Mesothelial cell of epicardium (in vitro differentiated cells): Measurements from ENCODE around the gene SPOPL. TPM values are rescaled to one million over a fixed set of nuclear protein-coding genes. Genes with fewer than 3 reads are reported as not detected.

ENCODE experiments used
- DNase-seq, 2 experiments: peaks; one replicate each; pipeline ENCODE4 v3.0.0; 2021; ENCODE audit warnings: low spot score in 2 of 2; ENCODE audit not compliant: unreplicated experiment in 2 of 2
- H3K27ac Mint-ChIP-seq: 2 replicates; pipeline ENCODE4 v1.8.0; 2021; ENCODE audit warnings: mixed read lengths
- H3K27me3 Mint-ChIP-seq: 2 replicates; pipeline ENCODE4 v1.8.0; 2021; ENCODE audit warnings: low read depth, mixed read lengths
- H3K36me3 Mint-ChIP-seq: 2 replicates; pipeline ENCODE4 v1.8.0; 2021; ENCODE audit warnings: mixed read lengths
- H3K4me1 Mint-ChIP-seq: 2 replicates; pipeline ENCODE4 v1.8.0; 2021; ENCODE audit warnings: mixed read lengths
- H3K4me3 Mint-ChIP-seq: 2 replicates; pipeline ENCODE4 v1.8.0; 2021; ENCODE audit warnings: mild to moderate bottlenecking, moderate library complexity, mixed read lengths
- H3K9me3 Mint-ChIP-seq: 2 replicates; pipeline ENCODE4 v1.8.0; 2021; ENCODE audit warnings: mixed read lengths
- CTCF ChIP-seq: fragments of 200-600 bp; sonication (generic); IDR thresholded peaks from one replicate; pipeline ENCODE4 v1.5.0; 2021; ENCODE audit warnings: antibody characterized with exemption; ENCODE audit not compliant: unreplicated experiment
- total RNA-seq: library from RNA; stranded (reverse); gene quantifications from 3 replicates; pipeline ENCODE4 v1.2.1, GENCODE V29; 2021

Gene SPOPL
- total RNA-seq, 1 donor from 2014 or later = 28.7 TPM

- Mint-ChIP-seq H3K27ac (no peak overlapping the region), H3K4me3 (no peak overlapping the region), H3K36me3 (peaks cover 4% of the 10 kb centered on the region), H3K4me1 (peaks cover 5% of the 10 kb centered on the region), H3K9me3 (peaks cover 4% of the 10 kb centered on the region), H3K27me3 (no peaks in the 10 kb centered on the region)
- TF ChIP-seq CTCF = no peak
- DNase-seq = no peak
Observed at GRCh38 chr2:138602166-138602460, 100.5 kb downstream of the SPOPL start.

- H3K27ac Mint-ChIP-seq = no peak overlapping the region
- no peaks in the 10 kb centered on the region for H3K36me3 Mint-ChIP-seq
- no peak for TF ChIP-seq CTCF
- H3K4me1 Mint-ChIP-seq = no peaks in the 10 kb centered on the region
- H3K9me3 Mint-ChIP-seq = no peaks in the 10 kb centered on the region
- H3K4me3 Mint-ChIP-seq = no peak overlapping the region
- no peak for DNase-seq
- H3K27me3 Mint-ChIP-seq = no peaks in the 10 kb centered on the region
Observed at GRCh38 chr2:138607746-138608145, 106.2 kb downstream of the SPOPL start.

GRCh38 chr2:138609446-138609845 lies 107.9 kb downstream of the SPOPL start:
- H3K27me3 Mint-ChIP-seq = no peaks in the 10 kb centered on the region
- no peak for DNase-seq
- no peak overlapping the region for H3K4me3 Mint-ChIP-seq
- TF ChIP-seq CTCF = no peak
- no peaks in the 10 kb centered on the region for H3K36me3 Mint-ChIP-seq
- H3K9me3 Mint-ChIP-seq = no peaks in the 10 kb centered on the region
- H3K4me1 Mint-ChIP-seq = no peaks in the 10 kb centered on the region
- no peak overlapping the region for H3K27ac Mint-ChIP-seq

GRCh38 chr2:138610201-138610953 lies 108.8 kb downstream of the SPOPL start:
- no peak for TF ChIP-seq CTCF
- DNase-seq = no peak
- Mint-ChIP-seq H3K4me1 (no peaks in the 10 kb centered on the region), H3K9me3 (no peaks in the 10 kb centered on the region), H3K27me3 (no peaks in the 10 kb centered on the region), H3K27ac (no peak overlapping the region), H3K4me3 (no peak overlapping the region), H3K36me3 (no peaks in the 10 kb centered on the region)

- no peak for DNase-seq
- peaks cover 4% of the 10 kb centered on the region for H3K27me3 Mint-ChIP-seq
- H3K36me3 Mint-ChIP-seq = no peaks in the 10 kb centered on the region
Observed at GRCh38 chr2:138615257-138615656, 113.7 kb downstream of the SPOPL start.

More at GRCh38 chr2:138615257-138615656, 113.7 kb downstream of the SPOPL start:
- no peak for TF ChIP-seq CTCF
- Mint-ChIP-seq H3K9me3 (no peaks in the 10 kb centered on the region), H3K4me1 (no peaks in the 10 kb centered on the region), H3K27ac (no peak overlapping the region), H3K4me3 (no peak overlapping the region)
